DOHH2 (cell line): ENCODE measurements around the gene CGNL1.

Experiments used
- H3F3A ChIP-seq: fragments of 200-600 bp; sonication (generic), shearing (Covaris generic); 2 replicates; pipeline ENCODE4 v1.6.0; 2016; ENCODE audit warnings: antibody characterized with exemption, mild to moderate bottlenecking; ENCODE audit not compliant: control insufficient read depth, insufficient read depth
- H3K27ac ChIP-seq: fragments of 200-600 bp; sonication (generic); 2 replicates; pipeline ENCODE4 v1.5.1; 2014; ENCODE audit warnings: low read depth, mild to moderate bottlenecking, low read length, moderate library complexity
- H3K27me3 ChIP-seq: fragments of 200-600 bp; sonication (generic); 2 replicates; pipeline ENCODE4 v1.6.1; 2014; ENCODE audit warnings: mild to moderate bottlenecking, low read length, mixed read lengths; ENCODE audit not compliant: control insufficient read depth
- H3K36me3 ChIP-seq: fragments of 200-600 bp; sonication (generic); 2 replicates; pipeline ENCODE4 v1.6.1; 2014; ENCODE audit warnings: mild to moderate bottlenecking, low read length, moderate library complexity, mixed read lengths; ENCODE audit not compliant: control insufficient read depth
- H3K4me1 ChIP-seq: fragments of 200-600 bp; sonication (generic); 2 replicates; pipeline ENCODE4 v1.6.1; 2014; ENCODE audit warnings: mild to moderate bottlenecking, low read length, mixed read lengths; ENCODE audit not compliant: control insufficient read depth
- H3K4me2 ChIP-seq: fragments of 200-600 bp; sonication (generic); 2 replicates; pipeline ENCODE4 v1.6.0; 2014; ENCODE audit warnings: mild to moderate bottlenecking, low read length, moderate library complexity
- H3K4me3 ChIP-seq: fragments of 200-600 bp; sonication (generic); 2 replicates; pipeline ENCODE4 v1.5.1; 2014; ENCODE audit warnings: mild to moderate bottlenecking, low read length, mixed read lengths
- H3K79me2 ChIP-seq: fragments of 200-600 bp; sonication (generic); 2 replicates; pipeline ENCODE4 v1.6.1; 2014; ENCODE audit warnings: mild to moderate bottlenecking, low read length, mixed read lengths; ENCODE audit not compliant: control insufficient read depth
- H3K9me2 ChIP-seq: fragments of 200-600 bp; sonication (generic); replicated peaks from 2 replicates; pipeline ENCODE4 v1.6.1; 2014; ENCODE audit warnings: mild to moderate bottlenecking, low read length, mixed read lengths; ENCODE audit not compliant: control insufficient read depth
- H3K9me3 ChIP-seq: fragments of 200-600 bp; sonication (generic); 2 replicates; pipeline ENCODE4 v1.6.1; 2014; ENCODE audit warnings: antibody characterized with exemption, low read length, mixed read lengths; ENCODE audit not compliant: control insufficient read depth, insufficient read depth
- H4K20me1 ChIP-seq: fragments of 200-600 bp; sonication (generic); 2 replicates; pipeline ENCODE4 v1.6.0; 2014; ENCODE audit warnings: low read depth, mild to moderate bottlenecking, antibody characterized with exemption, low read length, moderate library complexity; ENCODE audit not compliant: control insufficient read depth, insufficient read depth
- EZH2phosphoT487 ChIP-seq: fragments of 200-600 bp; sonication (generic); IDR thresholded peaks from 2 replicates; pipeline ENCODE4 v1.6.1; 2017; ENCODE audit warnings: borderline replicate concordance, mild to moderate bottlenecking, antibody characterized with exemption, low read length, moderate library complexity, mixed read lengths
- TF ChIP-seq, protein P1 (sequence below): fragments of 200-600 bp; sonication (generic); IDR thresholded peaks from one replicate; pipeline ENCODE4 v1.5.1; 2014; ENCODE audit warnings: antibody characterized with exemption, mild to moderate bottlenecking, low read depth, low read length; ENCODE audit not compliant: poor library complexity, severe bottlenecking

Gene CGNL1

GRCh38 chr15:57460208-57460816, 84.0 kb downstream of the CGNL1 start:
- Histone ChIP-seq H3K36me3 (no peaks in the 10 kb centered on the region), H3F3A (no peaks in the 10 kb centered on the region), H3K4me2 (no peak overlapping the region), H3K27me3 (peaks cover 7% of the 10 kb centered on the region; the same call in 1 of the 2 replicates), H3K9me3 (no peaks in the 10 kb centered on the region), H3K27ac (no peak overlapping the region), H3K4me3 (no peak overlapping the region), H3K9me2 (no peaks in the 10 kb centered on the region), H3K79me2 (no peaks in the 10 kb centered on the region), H3K4me1 (no peaks in the 10 kb centered on the region), H4K20me1 (no peaks in the 10 kb centered on the region)
- TF ChIP-seq EZH2phosphoT487 = no peak
- TF ChIP-seq, protein P1, sequence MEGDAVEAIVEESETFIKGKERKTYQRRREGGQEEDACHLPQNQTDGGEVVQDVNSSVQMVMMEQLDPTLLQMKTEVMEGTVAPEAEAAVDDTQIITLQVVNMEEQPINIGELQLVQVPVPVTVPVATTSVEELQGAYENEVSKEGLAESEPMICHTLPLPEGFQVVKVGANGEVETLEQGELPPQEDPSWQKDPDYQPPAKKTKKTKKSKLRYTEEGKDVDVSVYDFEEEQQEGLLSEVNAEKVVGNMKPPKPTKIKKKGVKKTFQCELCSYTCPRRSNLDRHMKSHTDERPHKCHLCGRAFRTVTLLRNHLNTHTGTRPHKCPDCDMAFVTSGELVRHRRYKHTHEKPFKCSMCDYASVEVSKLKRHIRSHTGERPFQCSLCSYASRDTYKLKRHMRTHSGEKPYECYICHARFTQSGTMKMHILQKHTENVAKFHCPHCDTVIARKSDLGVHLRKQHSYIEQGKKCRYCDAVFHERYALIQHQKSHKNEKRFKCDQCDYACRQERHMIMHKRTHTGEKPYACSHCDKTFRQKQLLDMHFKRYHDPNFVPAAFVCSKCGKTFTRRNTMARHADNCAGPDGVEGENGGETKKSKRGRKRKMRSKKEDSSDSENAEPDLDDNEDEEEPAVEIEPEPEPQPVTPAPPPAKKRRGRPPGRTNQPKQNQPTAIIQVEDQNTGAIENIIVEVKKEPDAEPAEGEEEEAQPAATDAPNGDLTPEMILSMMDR = no peak

DNA sequence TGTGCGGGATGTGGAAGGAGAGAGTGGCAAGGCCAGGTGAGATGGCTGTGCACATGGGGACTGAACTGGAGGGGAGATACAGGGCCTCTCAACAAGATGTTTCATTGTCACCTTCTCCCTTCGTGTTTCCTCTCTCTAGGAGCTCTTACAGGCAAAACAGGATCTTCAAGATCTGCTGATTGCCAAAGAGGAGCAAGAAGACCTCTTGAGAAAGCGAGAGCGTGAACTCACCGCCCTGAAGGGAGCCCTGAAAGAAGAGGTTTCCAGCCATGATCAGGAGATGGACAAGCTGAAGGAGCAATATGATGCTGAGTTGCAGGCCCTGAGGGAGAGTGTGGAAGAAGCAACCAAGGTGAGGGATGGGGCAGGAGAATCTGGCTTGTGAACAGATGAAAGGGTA, 85.2 kb downstream of the CGNL1 start:
- Histone ChIP-seq H3K4me1 (no peaks in the 10 kb centered on the region), H3F3A (no peaks in the 10 kb centered on the region), H3K9me3 (no peaks in the 10 kb centered on the region), H4K20me1 (no peaks in the 10 kb centered on the region), H3K4me2 (no peak overlapping the region), H3K27me3 (peaks cover 7% of the 10 kb centered on the region; the same call in 1 of the 2 replicates), H3K36me3 (no peaks in the 10 kb centered on the region), H3K9me2 (no peaks in the 10 kb centered on the region), H3K79me2 (no peaks in the 10 kb centered on the region), H3K4me3 (no peak overlapping the region), H3K27ac (no peak overlapping the region)
- TF ChIP-seq, protein P1 = no peak
- TF ChIP-seq EZH2phosphoT487 = no peak

GRCh38 chr15:57462381-57462780, 86.1 kb downstream of the CGNL1 start:
- H3K4me3 ChIP-seq = no peak overlapping the region
- peaks cover 11% of the 10 kb centered on the region; the same call in 1 of the 2 replicates for H3K27me3 ChIP-seq
- no peak overlapping the region for H3K27ac ChIP-seq
- H3K36me3 ChIP-seq = no peaks in the 10 kb centered on the region
- H3K4me1 ChIP-seq = no peaks in the 10 kb centered on the region
- TF ChIP-seq, protein P1 = peak; percentile 26
- TF ChIP-seq EZH2phosphoT487 = no peak
- H3K9me2 ChIP-seq = no peaks in the 10 kb centered on the region
- H3K9me3 ChIP-seq = no peaks in the 10 kb centered on the region
- no peaks in the 10 kb centered on the region for H3K79me2 ChIP-seq
- no peaks in the 10 kb centered on the region for H4K20me1 ChIP-seq
- no peaks in the 10 kb centered on the region for H3F3A ChIP-seq
- no peak overlapping the region for H3K4me2 ChIP-seq
